Trophoblast cell (in vitro differentiated cells and primary cell): ENCODE measurements around the gene PCDHB5.
"Not testable (repeated sequence)": the region's sequence is repeated elsewhere in the genome, so short reads cannot be mapped to it uniquely, and the experiment has no call there.

ENCODE experiments used
- DNase-seq, 2 donors: peaks; one replicate each; pipeline ENCODE4 v3.0.0-alpha.2; 2016
- H2AFZ ChIP-seq: 2 replicates; pipeline ENCODE4 v1.6.1; 2013; ENCODE audit warnings: low read length, moderate library complexity, mild to moderate bottlenecking; ENCODE audit not compliant: insufficient read depth, poor library complexity
- H2AK5ac ChIP-seq: 2 replicates; pipeline ENCODE4 v1.6.1; 2013; ENCODE audit warnings: mild to moderate bottlenecking, low read length
- H2BK120ac ChIP-seq: 2 replicates; pipeline ENCODE4 v1.6.1; 2013; ENCODE audit warnings: low read length, mild to moderate bottlenecking, moderate library complexity; ENCODE audit not compliant: insufficient read depth, poor library complexity
- H2BK12ac ChIP-seq: 2 replicates; pipeline ENCODE4 v1.6.1; 2013; ENCODE audit warnings: mild to moderate bottlenecking, low read length, moderate library complexity
- H2BK5ac ChIP-seq: 2 replicates; pipeline ENCODE4 v1.6.1; 2013; ENCODE audit warnings: low read length, low read depth, moderate library complexity, mild to moderate bottlenecking; ENCODE audit not compliant: poor library complexity
- H3K14ac ChIP-seq: 2 replicates; pipeline ENCODE4 v1.6.1; 2013; ENCODE audit warnings: mild to moderate bottlenecking, low read length
- H3K18ac ChIP-seq: 2 replicates; pipeline ENCODE4 v1.6.1; 2013; ENCODE audit warnings: mild to moderate bottlenecking, low read length
- H3K23ac ChIP-seq: 2 replicates; pipeline ENCODE4 v1.6.1; 2013; ENCODE audit warnings: low read length
- H3K27ac ChIP-seq: 2 replicates; pipeline ENCODE4 v1.5.1; 2013; ENCODE audit warnings: low read depth, mild to moderate bottlenecking, inconsistent platforms, low read length, moderate library complexity
- H3K27me3 ChIP-seq: 2 replicates; pipeline ENCODE4 v1.6.1; 2013; ENCODE audit warnings: inconsistent platforms, mild to moderate bottlenecking, low read length, moderate library complexity; ENCODE audit not compliant: insufficient read depth
- H3K36me3 ChIP-seq, 2 experiments: 1 replicate in 1 of 2; 2 replicates in 1 of 2; pipeline ENCODE4 v1.6.1; 2013; ENCODE audit warnings: low read length in 2 of 2, mild to moderate bottlenecking in 2 of 2, moderate library complexity in 1 of 2; ENCODE audit not compliant: insufficient read depth in 2 of 2, control insufficient read depth in 1 of 2
- H3K4ac ChIP-seq: 2 replicates; pipeline ENCODE4 v1.6.1; 2013; ENCODE audit warnings: low read depth, mild to moderate bottlenecking, low read length, moderate library complexity
- H3K4me1 ChIP-seq, 2 experiments: 1 replicate in 1 of 2; 2 replicates in 1 of 2; pipeline ENCODE4 v1.6.1; 2013; ENCODE audit warnings: low read length in 2 of 2, mild to moderate bottlenecking in 2 of 2, moderate library complexity in 1 of 2; ENCODE audit not compliant: insufficient read depth in 2 of 2, control insufficient read depth in 1 of 2
- H3K4me2 ChIP-seq: 2 replicates; pipeline ENCODE4 v1.6.1; 2013; ENCODE audit warnings: inconsistent platforms, mild to moderate bottlenecking, low read length, moderate library complexity
- H3K4me3 ChIP-seq: 2 replicates; pipeline ENCODE4 v1.5.1; 2013; ENCODE audit warnings: mild to moderate bottlenecking, low read depth, low read length, inconsistent platforms
- H3K79me1 ChIP-seq: one replicate; pipeline ENCODE4 v1.6.1; 2013; ENCODE audit warnings: low read length
- H3K79me2 ChIP-seq: 2 replicates; pipeline ENCODE4 v1.6.1; 2013; ENCODE audit warnings: low read length, mild to moderate bottlenecking; ENCODE audit not compliant: control insufficient read depth, insufficient read depth, poor library complexity
- H3K9ac ChIP-seq: 2 replicates; pipeline ENCODE4 v1.6.1; 2013; ENCODE audit warnings: mild to moderate bottlenecking, low read length
- H3K9me3 ChIP-seq: 2 replicates; pipeline ENCODE4 v1.6.1; 2013; ENCODE audit warnings: low read depth, mild to moderate bottlenecking, control low read depth, inconsistent platforms, low read length; ENCODE audit not compliant: insufficient read depth
- H4K12ac ChIP-seq: 2 replicates; pipeline ENCODE4 v1.6.1; 2013; ENCODE audit warnings: low read depth, mild to moderate bottlenecking, low read length, moderate library complexity
- H4K8ac ChIP-seq: 2 replicates; pipeline ENCODE4 v1.6.1; 2013; ENCODE audit warnings: low read depth, mild to moderate bottlenecking, low read length, moderate library complexity
- H4K91ac ChIP-seq: one replicate; pipeline ENCODE4 v1.6.1; 2013; ENCODE audit warnings: low read depth, mild to moderate bottlenecking, low read length, moderate library complexity
- WGBS: extraction: QIAGEN DNeasy Blood & Tissue Kit; methylation state at CpG from one replicate; pipeline ENCODE4 v1.1.7; 2013; ENCODE audit warnings: missing lambda C conversion rate; ENCODE audit not compliant: insufficient read length, insufficient coverage; ENCODE audit errors: extremely low coverage; 5-methylcytosine and 5-hydroxymethylcytosine counted together

PCDHB5 gene

GRCh38 chr5:141182248-141182647 lies 47.2 kb downstream of the PCDHB5 start, which contains the start of gene PCDHB16:
Gene PCDHB16, plus strand, starts transcription at chr5:141182387. Its CDS starts 173 bp downstream, at chr5:141182560.
- Histone ChIP-seq H3K79me2 (no peaks in the 10 kb centered on the region), H2AFZ (peak within 1 kb of the TSS; percentile 1), H2BK120ac (no peak within 1 kb of the TSS), H3K4me3 (peak within 1 kb of the TSS; percentile 60), H4K12ac (peak within 1 kb of the TSS; percentile 44), H3K14ac (no peak within 1 kb of the TSS), H3K36me3 (no peaks in the 10 kb centered on the region), H3K4me1 (no peaks in the 10 kb centered on the region), H4K91ac (no peak within 1 kb of the TSS), H3K27me3 (no peaks in the 10 kb centered on the region), H3K27ac (no peak within 1 kb of the TSS), H3K23ac (no peak within 1 kb of the TSS), H2BK5ac (no peak within 1 kb of the TSS), H4K8ac (peak within 1 kb of the TSS; percentile 14), H2BK12ac (no peak within 1 kb of the TSS), H2AK5ac (no peak within 1 kb of the TSS), H3K18ac (no peak within 1 kb of the TSS), H3K79me1 (no peaks in the 10 kb centered on the region), H3K9me3 (peaks cover 2% of the 10 kb centered on the region), H3K9ac (peak within 1 kb of the TSS; percentile 54), H3K4me2 (peak within 1 kb of the TSS; percentile 61), H3K4ac (no peak within 1 kb of the TSS)
- no CpG with 5 or more reads among the region's 13 CpGs for WGBS
- no peak for DNase-seq

DNA sequence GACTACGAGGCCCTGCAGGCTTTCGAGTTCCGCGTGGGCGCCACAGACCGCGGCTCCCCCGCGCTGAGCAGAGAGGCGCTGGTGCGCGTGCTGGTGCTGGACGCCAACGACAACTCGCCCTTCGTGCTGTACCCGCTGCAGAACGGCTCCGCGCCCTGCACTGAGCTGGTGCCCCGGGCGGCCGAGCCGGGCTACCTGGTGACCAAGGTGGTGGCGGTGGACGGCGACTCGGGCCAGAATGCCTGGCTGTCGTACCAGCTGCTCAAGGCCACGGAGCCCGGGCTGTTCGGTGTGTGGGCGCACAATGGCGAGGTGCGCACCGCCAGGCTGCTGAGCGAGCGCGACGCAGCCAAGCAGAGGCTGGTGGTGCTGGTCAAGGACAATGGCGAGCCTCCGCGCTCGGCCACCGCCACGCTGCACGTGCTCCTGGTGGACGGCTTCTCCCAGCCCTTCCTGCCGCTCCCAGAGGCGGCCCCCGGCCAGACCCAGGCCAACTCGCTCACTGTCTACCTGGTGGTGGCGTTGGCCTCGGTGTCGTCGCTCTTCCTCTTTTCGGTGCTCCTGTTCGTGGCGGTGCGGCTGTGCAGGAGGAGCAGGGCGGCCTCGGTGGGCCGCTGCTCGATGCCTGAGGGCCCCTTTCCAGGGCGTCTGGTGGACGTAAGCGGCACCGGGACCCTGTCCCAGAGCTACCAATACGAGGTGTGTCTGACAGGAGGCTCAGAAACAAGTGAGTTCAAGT lies 49.3 kb downstream of the PCDHB5 start:
- not testable (repeated sequence) for H3K4ac ChIP-seq, H2BK120ac ChIP-seq, H3K27ac ChIP-seq, H3K27me3 ChIP-seq, H4K8ac ChIP-seq, H3K79me2 ChIP-seq, H2BK12ac ChIP-seq, H3K9ac ChIP-seq, H3K79me1 ChIP-seq, H2AFZ ChIP-seq, H3K14ac ChIP-seq, H3K36me3 ChIP-seq, H3K4me2 ChIP-seq, H4K12ac ChIP-seq, H3K18ac ChIP-seq, H3K4me1 ChIP-seq, H2AK5ac ChIP-seq, DNase-seq, H3K23ac ChIP-seq, H3K4me3 ChIP-seq, H2BK5ac ChIP-seq, H3K9me3 ChIP-seq, H4K91ac ChIP-seq
- WGBS: no CpG with 5 or more reads among the region's 69 CpGs

- no CpG with 5 or more reads among the region's 9 CpGs for WGBS
- H3K14ac ChIP-seq: no peak within 1 kb of the TSS
- H3K27me3 ChIP-seq: no peaks in the 10 kb centered on the region
- no peak within 1 kb of the TSS for H3K9ac ChIP-seq
- no peaks in the 10 kb centered on the region for H3K79me1 ChIP-seq
- no peak within 1 kb of the TSS for H3K23ac ChIP-seq
- DNase-seq: no peak
- peak within 1 kb of the TSS; percentile 36 for H4K12ac ChIP-seq
- no peak within 1 kb of the TSS for H3K18ac ChIP-seq
- no peaks in the 10 kb centered on the region for H3K4me1 ChIP-seq
- no peak within 1 kb of the TSS for H2BK12ac ChIP-seq
- H3K4me2 ChIP-seq: peak within 1 kb of the TSS; percentile 39
- H2BK120ac ChIP-seq: no peak within 1 kb of the TSS
- no peak within 1 kb of the TSS for H2BK5ac ChIP-seq
- H3K27ac ChIP-seq: no peak within 1 kb of the TSS
- no peak within 1 kb of the TSS for H4K91ac ChIP-seq
- H2AFZ ChIP-seq: no peak within 1 kb of the TSS
- H3K4ac ChIP-seq: no peak within 1 kb of the TSS
- H2AK5ac ChIP-seq: no peak within 1 kb of the TSS
- H3K4me3 ChIP-seq: no peak within 1 kb of the TSS
- H4K8ac ChIP-seq: peak within 1 kb of the TSS; percentile 36
- H3K9me3 ChIP-seq: peaks cover 2% of the 10 kb centered on the region
- H3K36me3 ChIP-seq: no peaks in the 10 kb centered on the region
- no peaks in the 10 kb centered on the region for H3K79me2 ChIP-seq
Measured at GRCh38 chr5:141186897-141187512, 52.0 kb downstream of the PCDHB5 start, which contains the start of gene PCDHB9. Gene PCDHB9, plus strand, starts transcription at chr5:141187161. Its CDS starts 158 bp downstream, at chr5:141187319.
